ENCODE results near the gene SAMD10. TPM values are rescaled to one million over a fixed set of nuclear protein-coding genes. Genes with fewer than 3 reads are reported as not detected.
"Not testable (repeated sequence)": the region's sequence is repeated elsewhere in the genome, so short reads cannot be mapped to it uniquely, and the experiment has no call there.

Gene SAMD10
- total and polyA plus RNA-seq, 3 donors from 2014 or later = 3.9 to 10.7 (median 6.2) TPM

- no peak for DNase-seq
- Histone ChIP-seq H3K36me3 (ENCODE audit: low read depth, missing control alignments) (no peaks in the 10 kb centered on the region), H3K9me3 (no peaks in the 10 kb centered on the region), H3K27me3 (no peaks in the 10 kb centered on the region), H3K4me3 (no peak overlapping the region), H3K4me1 (peaks cover 12% of the 10 kb centered on the region), H3K27ac (no peak overlapping the region)
- intact Hi-C loops (cut with DNase I; ENCODE audit: low total_unique reads) = no loop called here
- TF ChIP-seq CTCF (IDR thresholded peaks at IDR 0.05) (no peak), POLR2A (IDR thresholded peaks at IDR 0.05) (no peak)
- 86 to 96% methylated on average over 1 to 3 of the region's 3 CpGs for WGBS, 2 donors
Measured at GRCh38 chr20:63973160-63973479, 6.3 kb downstream of the SAMD10 start.

GRCh38 chr20:63972312-63973159 lies 6.9 kb downstream of the SAMD10 start:
- 81 to 87% methylated on average over 11 to 18 of the region's 18 CpGs for WGBS, 2 donors
- Histone ChIP-seq H3K27me3 (no peaks in the 10 kb centered on the region), H3K4me1 (peaks cover 12% of the 10 kb centered on the region), H3K36me3 (ENCODE audit: low read depth, missing control alignments) (no peaks in the 10 kb centered on the region), H3K4me3 (no peak overlapping the region), H3K27ac (no peak overlapping the region), H3K9me3 (no peaks in the 10 kb centered on the region)
- TF ChIP-seq POLR2A (IDR thresholded peaks at IDR 0.05) (no peak), CTCF (IDR thresholded peaks at IDR 0.05) (no peak)
- intact Hi-C loops (cut with DNase I; ENCODE audit: low total_unique reads) = no loop called here
- DNase-seq = no peak

GRCh38 chr20:63971960-63972311 lies 7.5 kb downstream of the SAMD10 start:
- H3K36me3 ChIP-seq (ENCODE audit: low read depth, missing control alignments); H3K27ac ChIP-seq; H3K4me3 ChIP-seq; DNase-seq; H3K9me3 ChIP-seq; H3K27me3 ChIP-seq; intact Hi-C loops (cut with DNase I; ENCODE audit: low total_unique reads): not testable (repeated sequence)
- 87 to 92% methylated on average over 10 of the region's 10 CpGs for WGBS, 2 donors
- peaks cover 12% of the 10 kb centered on the region for H3K4me1 ChIP-seq

- WGBS, 2 donors = 84 to 89% methylated on average over 5 of the region's 5 CpGs
Measured at GRCh38 chr20:63970714-63971431, 8.6 kb downstream of the SAMD10 start.

More at GRCh38 chr20:63970714-63971431, 8.6 kb downstream of the SAMD10 start:
- TF ChIP-seq POLR2A (IDR thresholded peaks at IDR 0.05) = no peak
- TF ChIP-seq CTCF (IDR thresholded peaks at IDR 0.05) = no peak
- Histone ChIP-seq H3K4me1 (peaks cover 12% of the 10 kb centered on the region), H3K36me3 (ENCODE audit: low read depth, missing control alignments) (no peaks in the 10 kb centered on the region), H3K9me3 (no peaks in the 10 kb centered on the region), H3K4me3 (no peak overlapping the region), H3K27ac (no peak overlapping the region), H3K27me3 (no peaks in the 10 kb centered on the region)
- DNase-seq = no peak
- intact Hi-C loops (cut with DNase I; ENCODE audit: low total_unique reads) = no loop called here

Measured in testis (tissue), 3 donors.